NCI-H345 treated with DMSO at 0.1 percent for 48 hours (cell line): Measurements from ENCODE around the gene CRY1.
A peak's percentile ranks its signal among the peaks of the same experiment; 100 is the strongest.

ENCODE experiments used
- DNase-seq: peaks from one replicate; lab custom pipeline; 2025; ENCODE audit not compliant: unreplicated experiment; lab: John Stamatoyannopoulos, UW

The CRY1 gene

GRCh38 chr12:106974511-106974910, 118.8 kb downstream of the CRY1 start:
- DNase-seq = no peak

GRCh38 chr12:106973545-106973944, 119.8 kb downstream of the CRY1 start:
- no peak for DNase-seq

GRCh38 chr12:106971065-106971464, 122.3 kb downstream of the CRY1 start:
- no peak for DNase-seq

- DNase-seq = no peak
Measured at GRCh38 chr12:106964526-106964925, 128.8 kb downstream of the CRY1 start.

- DNase-seq = no peak
Measured at GRCh38 chr12:106962286-106962685, 131.1 kb downstream of the CRY1 start.

GRCh38 chr12:106960443-106960842, 132.9 kb downstream of the CRY1 start:
- no peak for DNase-seq

GRCh38 chr12:106957583-106957982, 135.8 kb downstream of the CRY1 start:
- no peak for DNase-seq

- no peak for DNase-seq
Measured at GRCh38 chr12:106956048-106956578, 137.2 kb downstream of the CRY1 start.

GRCh38 chr12:106955377-106956047, 137.8 kb downstream of the CRY1 start, which contains the start of gene TMEM263:
TMEM263 (plus strand) TSS chr12:106955907; CDS start chr12:106967117, 11,210 bp downstream.
- peak; percentile 93 for DNase-seq

GRCh38 chr12:106954462-106955376, 138.6 kb downstream of the CRY1 start:
- DNase-seq = no peak

- no peak for DNase-seq
Measured at GRCh38 chr12:106953352-106954250, 139.7 kb downstream of the CRY1 start.

GRCh38 chr12:106950591-106950990, 142.8 kb downstream of the CRY1 start:
- DNase-seq = no peak

- no peak for DNase-seq
Measured at GRCh38 chr12:106947461-106947860, 145.9 kb downstream of the CRY1 start.

GRCh38 chr12:106945261-106945851, 148.0 kb downstream of the CRY1 start:
- no peak for DNase-seq

- no peak for DNase-seq
Measured at GRCh38 chr12:106942775-106943174, 150.6 kb downstream of the CRY1 start.

- no peak for DNase-seq
Measured at GRCh38 chr12:106941481-106942156, 151.7 kb downstream of the CRY1 start.
